Measurements from ENCODE around the gene RAD50. TPM values are rescaled to one million over a fixed set of nuclear protein-coding genes. Genes with fewer than 3 reads are reported as not detected.

The RAD50 gene
- total RNA-seq = 8.9 and 26.1 TPM in 2 replicates

DNA sequence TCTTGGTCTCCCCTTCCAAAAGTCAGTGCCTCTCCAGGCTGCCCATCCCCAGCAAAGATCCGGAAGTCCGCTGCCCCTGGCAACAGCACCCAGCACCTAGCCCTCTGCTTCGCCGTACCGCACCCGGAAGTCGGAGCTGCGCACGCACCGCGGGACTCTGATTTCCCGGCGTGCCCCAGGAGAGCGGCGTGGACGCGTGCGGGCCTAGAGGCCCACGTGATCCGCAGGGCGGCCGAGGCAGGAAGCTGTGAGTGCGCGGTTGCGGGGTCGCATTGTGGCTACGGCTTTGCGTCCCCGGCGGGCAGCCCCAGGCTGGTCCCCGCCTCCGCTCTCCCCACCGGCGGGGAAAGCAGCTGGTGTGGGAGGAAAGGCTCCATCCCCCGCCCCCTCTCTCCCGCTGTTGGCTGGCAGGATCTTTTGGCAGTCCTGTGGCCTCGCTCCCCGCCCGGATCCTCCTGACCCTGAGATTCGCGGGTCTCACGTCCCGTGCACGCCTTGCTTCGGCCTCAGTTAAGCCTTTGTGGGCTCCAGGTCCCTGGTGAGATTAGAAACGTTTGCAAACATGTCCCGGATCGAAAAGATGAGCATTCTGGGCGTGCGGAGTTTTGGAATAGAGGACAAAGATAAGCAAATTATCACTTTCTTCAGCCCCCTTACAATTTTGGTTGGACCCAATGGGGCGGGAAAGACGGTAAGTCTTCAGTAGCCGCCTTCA lies at the start of gene RAD50:
Gene RAD50, plus strand, starts transcription at position 215 of the 715 bp plus-strand sequence. Its CDS starts 348 bp downstream, at position 563.

DNA sequence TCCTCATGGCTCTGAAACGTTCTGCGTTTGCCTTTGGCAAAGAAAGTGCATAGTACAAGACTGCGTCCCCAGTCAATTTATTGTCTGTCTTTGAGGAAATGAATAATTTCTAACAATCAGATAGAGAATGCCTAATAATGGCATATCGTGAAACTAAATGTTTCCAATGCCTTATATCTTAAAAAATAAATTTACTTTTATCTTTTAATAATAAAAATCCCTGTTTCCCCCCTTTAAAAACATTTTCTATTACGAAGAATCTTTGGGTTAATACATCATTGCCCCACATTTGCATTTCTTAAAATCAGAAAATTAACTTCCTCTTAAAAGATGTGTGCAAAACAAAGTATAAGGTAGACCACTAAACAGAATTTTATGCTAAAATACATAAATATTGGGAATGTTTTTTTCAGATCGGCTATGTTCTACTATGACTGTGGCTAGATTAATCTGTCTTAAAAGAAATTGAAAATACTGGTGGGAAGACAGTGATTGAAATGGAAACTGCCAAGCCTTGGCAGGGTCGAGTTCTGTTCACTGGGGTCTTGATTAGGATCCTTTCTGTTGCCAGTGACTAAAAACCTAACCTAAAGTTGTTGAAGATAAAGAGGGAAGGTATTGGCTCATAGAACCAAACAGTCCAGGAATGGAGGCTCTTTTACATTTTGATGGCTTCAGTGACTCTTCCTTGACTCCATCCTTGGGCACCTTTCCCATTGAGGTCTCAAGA lies 13.1 kb upstream of the RAD50 start, which contains the start of gene IL5:
Gene IL5, minus strand, starts transcription at position 51 of the 730 bp plus-strand sequence. Its CDS starts 44 bp downstream, at position 7.

DNA sequence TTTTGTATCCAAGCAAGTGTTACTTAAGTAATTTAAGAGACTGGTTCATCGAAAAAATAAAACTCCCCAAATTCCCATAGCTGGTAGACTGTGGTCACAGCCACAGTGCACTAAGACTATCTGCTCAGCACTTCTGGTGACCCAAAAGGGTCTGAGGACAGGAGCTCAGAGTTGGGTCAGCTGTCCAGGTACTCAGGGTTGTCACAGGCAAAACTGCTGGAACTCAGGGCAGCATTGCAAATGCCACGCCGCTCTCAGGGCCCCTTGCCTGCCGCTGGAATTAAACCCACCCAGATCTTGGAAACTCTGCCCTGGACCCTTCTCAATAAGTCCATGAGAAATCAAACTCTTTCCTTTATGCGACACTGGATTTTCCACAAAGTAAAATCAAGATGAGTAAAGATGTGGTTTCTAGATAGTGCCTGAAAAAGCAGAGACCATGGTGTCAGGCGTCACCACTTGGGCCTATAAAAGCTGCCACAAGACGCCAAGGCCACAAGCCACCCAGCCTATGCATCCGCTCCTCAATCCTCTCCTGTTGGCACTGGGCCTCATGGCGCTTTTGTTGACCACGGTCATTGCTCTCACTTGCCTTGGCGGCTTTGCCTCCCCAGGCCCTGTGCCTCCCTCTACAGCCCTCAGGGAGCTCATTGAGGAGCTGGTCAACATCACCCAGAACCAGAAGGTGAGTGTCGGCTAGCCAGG lies 101.1 kb downstream of the RAD50 start, which contains the start of gene IL13:
Gene IL13, plus strand, starts transcription at position 498 of the 705 bp plus-strand sequence. Its CDS starts 14 bp downstream, at position 512.

DNA sequence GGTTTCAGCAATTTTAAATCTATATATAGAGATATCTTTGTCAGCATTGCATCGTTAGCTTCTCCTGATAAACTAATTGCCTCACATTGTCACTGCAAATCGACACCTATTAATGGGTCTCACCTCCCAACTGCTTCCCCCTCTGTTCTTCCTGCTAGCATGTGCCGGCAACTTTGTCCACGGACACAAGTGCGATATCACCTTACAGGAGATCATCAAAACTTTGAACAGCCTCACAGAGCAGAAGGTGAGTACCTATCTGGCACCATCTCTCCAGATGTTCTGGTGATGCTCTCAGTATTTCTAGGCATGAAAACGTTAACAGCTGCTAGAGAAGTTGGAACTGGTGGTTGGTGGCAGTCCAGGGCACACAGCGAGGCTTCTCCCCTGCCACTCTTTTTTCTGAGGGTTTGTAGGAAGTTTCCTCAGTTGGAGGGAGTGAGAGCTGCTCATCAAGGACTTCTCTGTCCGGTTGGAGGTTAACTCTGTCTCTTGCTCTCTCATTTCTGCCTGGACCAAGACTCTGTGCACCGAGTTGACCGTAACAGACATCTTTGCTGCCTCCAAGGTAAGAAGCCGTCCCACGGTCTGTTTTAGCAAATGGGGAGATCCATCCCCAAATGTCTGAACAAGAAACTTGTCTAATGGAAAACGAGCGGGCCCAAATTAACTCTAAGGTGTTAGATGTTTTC lies 117.3 kb downstream of the RAD50 start, which contains the start of gene IL4:
Gene IL4, plus strand, starts transcription at position 51 of the 692 bp plus-strand sequence. Its CDS starts 62 bp downstream, at position 113.

Other genes starting within 250 kb of the RAD50 start
- 4.4 and 5.2 TPM in 2 replicates for gene SLC22A5, start 187.3 kb upstream of the RAD50 start, total RNA-seq
- 17.6 and 49.5 TPM in 2 replicates for gene IRF1, start 66.2 kb upstream of the RAD50 start, total RNA-seq
- gene IL5, start 13.5 kb upstream of the RAD50 start, total RNA-seq = not detected in 2 replicates
- gene IL13, start 101.2 kb downstream of the RAD50 start, total RNA-seq = not detected in 2 replicates
- gene IL4, start 117.0 kb downstream of the RAD50 start, total RNA-seq = not detected in 2 replicates
- gene KIF3A, start 180.6 kb downstream of the RAD50 start, total RNA-seq = 4.2 and 12.3 TPM in 2 replicates
- gene CCNI2, start 190.4 kb downstream of the RAD50 start, total RNA-seq = under 0.01 and 0.06 TPM in 2 replicates
- gene SEPTIN8, start 220.3 kb downstream of the RAD50 start, total RNA-seq = 37.6 and 70.4 TPM in 2 replicates

All from bladder microvascular endothelial cell (primary cell).